ENCODE results near the gene PI4KB.
A peak's percentile ranks its signal among the peaks of the same experiment; 100 is the strongest.

The PI4KB gene

DNA sequence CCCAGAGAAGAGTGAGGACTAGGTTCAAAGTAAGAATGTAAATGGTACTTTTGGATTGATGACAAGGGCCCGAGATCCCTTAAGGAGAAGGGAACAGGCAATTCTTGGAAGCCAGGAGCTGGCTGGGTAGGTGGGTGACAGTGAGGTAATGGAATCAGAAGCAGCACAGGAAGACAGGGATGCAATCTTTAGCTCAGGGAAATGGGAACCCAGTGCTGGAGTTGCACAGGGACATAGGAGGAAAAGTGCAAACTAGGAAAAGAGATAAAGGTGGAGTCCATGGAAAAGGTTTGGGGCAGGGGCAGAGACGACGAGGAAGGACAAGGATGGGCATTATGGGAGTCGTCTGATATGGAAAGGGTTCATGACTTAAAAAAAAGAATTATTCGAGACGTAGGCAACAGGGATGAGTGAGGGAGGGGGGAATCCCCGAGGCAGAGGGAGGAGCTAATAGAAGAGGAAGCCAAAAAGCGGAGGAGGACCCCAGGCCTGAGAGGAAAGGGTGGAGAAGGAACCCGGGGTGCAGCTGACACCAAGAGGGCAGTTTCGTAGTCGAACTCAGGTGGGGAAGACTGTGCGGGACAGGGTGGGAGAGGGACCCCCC is 495 bp downstream of the PI4KB start:
- peaks cover 27% of the 10 kb centered on the region for H3K4me1 Mint-ChIP-seq
- no peak for TF ChIP-seq CTCF (IDR thresholded peaks at IDR 0.05)
- no peak for DNase-seq
- peak overlapping the region; percentile 96 for H3K4me3 Mint-ChIP-seq
- peaks cover 4% of the 10 kb centered on the region for H3K27me3 Mint-ChIP-seq (ENCODE audit: low read depth, poor library complexity)
- peaks cover 27% of the 10 kb centered on the region for H3K36me3 Mint-ChIP-seq (ENCODE audit: low read depth)
- H3K9me3 Mint-ChIP-seq: no peaks in the 10 kb centered on the region
- H3K27ac Mint-ChIP-seq: peak overlapping the region; percentile 97

DNA sequence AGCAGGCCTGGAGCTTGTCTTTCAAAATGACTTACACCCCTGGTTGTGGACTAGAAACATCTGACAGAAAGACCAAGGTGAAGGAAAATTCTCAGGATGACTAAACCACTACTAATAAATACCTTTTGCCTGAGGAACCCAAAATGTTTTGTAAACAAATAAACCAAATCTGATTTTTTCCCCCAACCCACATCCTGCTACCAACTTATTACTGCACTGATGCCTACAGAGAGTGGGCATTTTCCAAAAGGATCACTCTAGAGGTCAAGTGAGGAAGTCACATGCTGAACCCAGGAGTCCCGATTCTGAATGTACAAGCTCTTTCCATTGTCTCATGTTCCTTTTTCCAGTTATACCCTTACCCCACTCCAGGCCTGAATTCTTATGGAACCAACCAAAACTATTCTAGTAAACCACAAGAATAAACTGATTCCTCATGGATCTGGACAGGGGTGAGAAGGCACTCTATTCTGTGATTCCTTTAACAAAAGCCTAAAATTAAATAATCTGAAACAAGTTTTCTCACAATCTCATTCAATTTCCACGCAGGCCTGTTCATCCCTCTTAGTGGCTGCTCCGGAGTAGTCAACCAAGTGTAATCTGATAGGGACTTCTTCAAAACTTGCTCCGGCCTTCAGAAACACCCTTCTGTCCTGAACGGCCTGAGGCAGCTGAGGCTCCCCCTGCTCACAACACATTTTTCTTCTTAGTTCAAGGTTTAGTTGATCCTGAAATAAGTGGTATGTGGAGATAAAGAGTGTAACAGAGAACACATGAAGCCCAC is 1.4 kb downstream of the PI4KB start:
- Mint-ChIP-seq H3K4me1 (peaks cover 27% of the 10 kb centered on the region), H3K9me3 (no peaks in the 10 kb centered on the region), H3K27me3 (ENCODE audit: low read depth, poor library complexity) (peaks cover 3% of the 10 kb centered on the region), H3K27ac (peak overlapping the region; percentile 97), H3K36me3 (ENCODE audit: low read depth) (peaks cover 32% of the 10 kb centered on the region), H3K4me3 (peak overlapping the region; percentile 96)
- peak; percentile 19 for DNase-seq
- no peak for TF ChIP-seq CTCF (IDR thresholded peaks at IDR 0.05)

- H3K4me3 Mint-ChIP-seq: peak overlapping the region; percentile 96
- H3K36me3 Mint-ChIP-seq (ENCODE audit: low read depth): peaks cover 38% of the 10 kb centered on the region
- TF ChIP-seq CTCF (IDR thresholded peaks at IDR 0.05): no peak
- H3K27ac Mint-ChIP-seq: no peak overlapping the region
- peaks cover 27% of the 10 kb centered on the region for H3K4me1 Mint-ChIP-seq
- no peaks in the 10 kb centered on the region for H3K9me3 Mint-ChIP-seq
- DNase-seq: no peak
- H3K27me3 Mint-ChIP-seq (ENCODE audit: low read depth, poor library complexity): no peaks in the 10 kb centered on the region
Measured at GRCh38 chr1:151325231-151325630, 2.0 kb downstream of the PI4KB start.

- H3K4me3 Mint-ChIP-seq: no peak overlapping the region
- peaks cover 2% of the 10 kb centered on the region for H3K27me3 Mint-ChIP-seq (ENCODE audit: low read depth, poor library complexity)
- H3K27ac Mint-ChIP-seq: peak overlapping the region; percentile 50
- no peaks in the 10 kb centered on the region for H3K9me3 Mint-ChIP-seq
- H3K4me1 Mint-ChIP-seq: peaks cover 27% of the 10 kb centered on the region
- TF ChIP-seq CTCF (IDR thresholded peaks at IDR 0.05): no peak
- H3K36me3 Mint-ChIP-seq (ENCODE audit: low read depth): peaks cover 40% of the 10 kb centered on the region
- no peak for DNase-seq
Measured at GRCh38 chr1:151324390-151324930, 2.8 kb downstream of the PI4KB start.

GRCh38 chr1:151318975-151319374 is 8.2 kb downstream of the PI4KB start:
- H3K27me3 Mint-ChIP-seq (ENCODE audit: low read depth, poor library complexity): peaks cover 2% of the 10 kb centered on the region
- H3K36me3 Mint-ChIP-seq (ENCODE audit: low read depth): peaks cover 64% of the 10 kb centered on the region
- no peaks in the 10 kb centered on the region for H3K4me1 Mint-ChIP-seq
- no peaks in the 10 kb centered on the region for H3K9me3 Mint-ChIP-seq
- H3K27ac Mint-ChIP-seq: no peak overlapping the region
- DNase-seq: no peak
- H3K4me3 Mint-ChIP-seq: no peak overlapping the region
- TF ChIP-seq CTCF (IDR thresholded peaks at IDR 0.05): no peak
